Ectodermal cell (in vitro differentiated cells): ENCODE results near the gene AFF1.

Source experiments
- H3K27ac ChIP-seq: 2 replicates; pipeline ENCODE4 v1.7.0; 2013; ENCODE audit warnings: mild to moderate bottlenecking, low read depth, low read length; ENCODE audit not compliant: insufficient read depth, poor library complexity, severe bottlenecking
- H3K27me3 ChIP-seq: 2 replicates; pipeline ENCODE4 v1.7.0; 2013; ENCODE audit warnings: mild to moderate bottlenecking, low read length; ENCODE audit not compliant: insufficient read depth, control insufficient read depth, poor library complexity, severe bottlenecking
- H3K36me3 ChIP-seq: one replicate; pipeline ENCODE4 v1.7.0; 2013; ENCODE audit warnings: low read length; ENCODE audit not compliant: control insufficient read depth, insufficient read depth
- H3K4me1 ChIP-seq: one replicate; pipeline ENCODE4 v1.7.0; 2013; ENCODE audit warnings: low read length; ENCODE audit not compliant: control insufficient read depth, insufficient read depth
- H3K4me3 ChIP-seq: 2 replicates; pipeline ENCODE4 v1.7.0; 2013; ENCODE audit warnings: low read depth, low read length, control low read depth; ENCODE audit not compliant: insufficient read depth
- H3K9me3 ChIP-seq: 2 replicates; pipeline ENCODE4 v1.7.0; 2013; ENCODE audit warnings: mild to moderate bottlenecking, low read length, moderate library complexity; ENCODE audit not compliant: control insufficient read depth
- WGBS, 2 experiments: methylation state at CpG; one replicate each; pipeline ENCODE4 v1.1.7; 2013; ENCODE audit warnings: missing lambda C conversion rate in 2 of 2; 5-methylcytosine and 5-hydroxymethylcytosine counted together

Gene AFF1

GRCh38 chr4:87120411-87121162, 185.8 kb downstream of the AFF1 start:
- Histone ChIP-seq H3K27me3 (no peaks in the 10 kb centered on the region), H3K9me3 (no peaks in the 10 kb centered on the region), H3K4me1 (peaks cover 17% of the 10 kb centered on the region), H3K27ac (no peak overlapping the region), H3K4me3 (no peak overlapping the region), H3K36me3 (peaks cover 24% of the 10 kb centered on the region)
- 91 to 93% methylated on average over 18 of the region's 18 CpGs for WGBS, 2 experiments

GRCh38 chr4:87121341-87122065, 186.7 kb downstream of the AFF1 start:
- H3K36me3 ChIP-seq: peaks cover 17% of the 10 kb centered on the region
- WGBS, 2 experiments: 96 to 97% methylated on average over 4 of the region's 4 CpGs
- no peak overlapping the region for H3K4me3 ChIP-seq
- H3K9me3 ChIP-seq: no peaks in the 10 kb centered on the region
- no peak overlapping the region for H3K27ac ChIP-seq
- H3K4me1 ChIP-seq: peaks cover 17% of the 10 kb centered on the region
- no peaks in the 10 kb centered on the region for H3K27me3 ChIP-seq

GRCh38 chr4:87122252-87122651, 187.4 kb downstream of the AFF1 start:
- Histone ChIP-seq H3K27ac (no peak overlapping the region), H3K9me3 (no peaks in the 10 kb centered on the region), H3K27me3 (no peaks in the 10 kb centered on the region), H3K4me1 (peaks cover 14% of the 10 kb centered on the region), H3K4me3 (no peak overlapping the region), H3K36me3 (peaks cover 10% of the 10 kb centered on the region)
- 99 to 100% methylated on average over 3 to 4 of the region's 4 CpGs for WGBS, 2 experiments

- 96 to 97% methylated on average over 9 of the region's 9 CpGs for WGBS, 2 experiments
- H3K4me3 ChIP-seq: no peak overlapping the region
- H3K4me1 ChIP-seq: no peaks in the 10 kb centered on the region
- H3K27me3 ChIP-seq: no peaks in the 10 kb centered on the region
- no peaks in the 10 kb centered on the region for H3K9me3 ChIP-seq
- no peak overlapping the region for H3K27ac ChIP-seq
- peaks cover 19% of the 10 kb centered on the region for H3K36me3 ChIP-seq
Observed at GRCh38 chr4:87126056-87126455, 191.2 kb downstream of the AFF1 start.

- whole genome bisulfite sequencing, 2 experiments: 93 to 94% methylated on average over 2 of the region's 2 CpGs
- Histone ChIP-seq H3K36me3 (peaks cover 32% of the 10 kb centered on the region), H3K4me1 (no peaks in the 10 kb centered on the region), H3K27me3 (no peaks in the 10 kb centered on the region), H3K9me3 (no peaks in the 10 kb centered on the region), H3K27ac (no peak overlapping the region), H3K4me3 (no peak overlapping the region)
Observed at GRCh38 chr4:87128006-87128705, 193.3 kb downstream of the AFF1 start.

GRCh38 chr4:87129681-87130080, 194.9 kb downstream of the AFF1 start:
- WGBS, 2 experiments: 96 to 97% methylated on average over 6 of the region's 6 CpGs
- H3K36me3 ChIP-seq: peaks cover 46% of the 10 kb centered on the region
- no peaks in the 10 kb centered on the region for H3K4me1 ChIP-seq
- H3K4me3 ChIP-seq: no peak overlapping the region
- no peak overlapping the region for H3K27ac ChIP-seq
- no peaks in the 10 kb centered on the region for H3K9me3 ChIP-seq
- no peaks in the 10 kb centered on the region for H3K27me3 ChIP-seq

GRCh38 chr4:87130985-87131703, 196.3 kb downstream of the AFF1 start:
- no peaks in the 10 kb centered on the region for H3K4me1 ChIP-seq
- H3K4me3 ChIP-seq: no peak overlapping the region
- peaks cover 41% of the 10 kb centered on the region for H3K36me3 ChIP-seq
- H3K9me3 ChIP-seq: no peaks in the 10 kb centered on the region
- H3K27me3 ChIP-seq: no peaks in the 10 kb centered on the region
- WGBS, 2 experiments: 96 to 97% methylated on average over 7 of the region's 7 CpGs
- H3K27ac ChIP-seq: no peak overlapping the region

- no peak overlapping the region for H3K4me3 ChIP-seq
- no peak overlapping the region for H3K27ac ChIP-seq
- H3K4me1 ChIP-seq: no peaks in the 10 kb centered on the region
- H3K36me3 ChIP-seq: peaks cover 46% of the 10 kb centered on the region
- H3K27me3 ChIP-seq: no peaks in the 10 kb centered on the region
- H3K9me3 ChIP-seq: no peaks in the 10 kb centered on the region
- WGBS, 2 experiments: 94 to 99% methylated on average over 8 of the region's 8 CpGs
Observed at GRCh38 chr4:87132035-87132434, 197.2 kb downstream of the AFF1 start.

GRCh38 chr4:87133183-87133582, 198.4 kb downstream of the AFF1 start:
- no peaks in the 10 kb centered on the region for H3K9me3 ChIP-seq
- H3K36me3 ChIP-seq: peaks cover 50% of the 10 kb centered on the region
- H3K4me1 ChIP-seq: no peaks in the 10 kb centered on the region
- WGBS, 2 experiments: 98 to 100% methylated on average over 2 of the region's 2 CpGs
- H3K4me3 ChIP-seq: no peak overlapping the region
- H3K27me3 ChIP-seq: no peaks in the 10 kb centered on the region
- H3K27ac ChIP-seq: no peak overlapping the region
